Astrocyte (in vitro differentiated cells and primary cell): ENCODE data around the gene CLMN.

Experiments used
- CTCF ChIP-seq: IDR thresholded peaks from 2 replicates; pipeline ENCODE4 v1.5.1; 2011; ENCODE audit warnings: low read depth, mild to moderate bottlenecking, inconsistent platforms, low read length, moderate library complexity; ENCODE audit not compliant: insufficient read depth
- EZH2 ChIP-seq: IDR thresholded peaks from 2 replicates; pipeline ENCODE4 v1.6.1; 2012; ENCODE audit warnings: mild to moderate bottlenecking, low read length, inconsistent platforms; ENCODE audit not compliant: insufficient read depth

GRCh38 chr14:95346266-95346665 is 26.6 kb upstream of the CLMN start:
- TF ChIP-seq CTCF (no peak), EZH2 (no peak)
